Measurements from ENCODE around the gene PPIA.
"Not testable (repeated sequence)": the region's sequence is repeated elsewhere in the genome, so short reads cannot be mapped to it uniquely, and the experiment has no call there.

Gene PPIA

GRCh38 chr7:44769776-44770294 is 26.6 kb upstream of the PPIA start:
- Histone ChIP-seq H3K4me1 (peaks cover 28% of the 10 kb centered on the region), H3K27me3 (ENCODE audit: control insufficient read depth, insufficient read depth, low read length) (no peaks in the 10 kb centered on the region), H2AFZ (no peak overlapping the region), H3K79me2 (no peaks in the 10 kb centered on the region), H3K9me3 (ENCODE audit: control insufficient read depth, low read length) (no peaks in the 10 kb centered on the region), H3K36me3 (ENCODE audit: control insufficient read depth, insufficient read depth, low read length) (no peaks in the 10 kb centered on the region), H3K4me2 (ENCODE audit: low read length) (no peak overlapping the region), H3K27ac (peak overlapping the region; percentile 7), H3K9ac (no peak overlapping the region), H3K4me3 (ENCODE audit: low read depth, low read length) (no peak overlapping the region)
- no peak for TF ChIP-seq CTCF (IDR thresholded peaks at IDR 0.05)

GRCh38 chr7:44771358-44771757 is 25.1 kb upstream of the PPIA start:
- no peak overlapping the region for H2AFZ ChIP-seq
- no peak overlapping the region for H3K4me3 ChIP-seq (ENCODE audit: low read depth, low read length)
- H3K27ac ChIP-seq = no peak overlapping the region
- peaks cover 28% of the 10 kb centered on the region for H3K4me1 ChIP-seq
- H3K27me3 ChIP-seq (ENCODE audit: control insufficient read depth, insufficient read depth, low read length) = no peaks in the 10 kb centered on the region
- H3K36me3 ChIP-seq (ENCODE audit: control insufficient read depth, insufficient read depth, low read length) = no peaks in the 10 kb centered on the region
- TF ChIP-seq CTCF (IDR thresholded peaks at IDR 0.05) = no peak
- H3K9me3 ChIP-seq (ENCODE audit: control insufficient read depth, low read length) = no peaks in the 10 kb centered on the region
- H3K79me2 ChIP-seq = no peaks in the 10 kb centered on the region
- no peak overlapping the region for H3K4me2 ChIP-seq (ENCODE audit: low read length)
- H3K9ac ChIP-seq = no peak overlapping the region

- H3K9ac ChIP-seq = no peak overlapping the region
- no peak for TF ChIP-seq CTCF (IDR thresholded peaks at IDR 0.05)
- no peak overlapping the region for H3K4me2 ChIP-seq (ENCODE audit: low read length)
- no peaks in the 10 kb centered on the region for H3K27me3 ChIP-seq (ENCODE audit: control insufficient read depth, insufficient read depth, low read length)
- no peaks in the 10 kb centered on the region for H3K79me2 ChIP-seq
- H3K4me3 ChIP-seq (ENCODE audit: low read depth, low read length) = no peak overlapping the region
- H3K36me3 ChIP-seq (ENCODE audit: control insufficient read depth, insufficient read depth, low read length) = no peaks in the 10 kb centered on the region
- peaks cover 26% of the 10 kb centered on the region for H3K4me1 ChIP-seq
- no peak overlapping the region for H3K27ac ChIP-seq
- H3K9me3 ChIP-seq (ENCODE audit: control insufficient read depth, low read length) = no peaks in the 10 kb centered on the region
- no peak overlapping the region for H2AFZ ChIP-seq
These were observed 24.0 kb upstream of the PPIA start for GRCh38 chr7:44772440-44772839.

- Histone ChIP-seq H3K4me2 (ENCODE audit: low read length) (no peak overlapping the region), H3K4me3 (ENCODE audit: low read depth, low read length) (no peak overlapping the region), H3K9ac (no peak overlapping the region), H3K79me2 (no peaks in the 10 kb centered on the region), H3K9me3 (ENCODE audit: control insufficient read depth, low read length) (no peaks in the 10 kb centered on the region), H3K27ac (no peak overlapping the region), H2AFZ (no peak overlapping the region), H3K36me3 (ENCODE audit: control insufficient read depth, insufficient read depth, low read length) (no peaks in the 10 kb centered on the region), H3K4me1 (peaks cover 22% of the 10 kb centered on the region), H3K27me3 (ENCODE audit: control insufficient read depth, insufficient read depth, low read length) (no peaks in the 10 kb centered on the region)
- no peak for TF ChIP-seq CTCF (IDR thresholded peaks at IDR 0.05)
These were observed 23.6 kb upstream of the PPIA start for GRCh38 chr7:44772867-44773266.

- H3K79me2 ChIP-seq; H3K27me3 ChIP-seq (ENCODE audit: control insufficient read depth, insufficient read depth, low read length); H3K4me1 ChIP-seq: not testable (repeated sequence)
These were observed 22.0 kb upstream of the PPIA start for GRCh38 chr7:44774486-44774885.

More at GRCh38 chr7:44774486-44774885, 22.0 kb upstream of the PPIA start:
- not testable (repeated sequence) for H3K4me3 ChIP-seq (ENCODE audit: low read depth, low read length); H2AFZ ChIP-seq; H3K36me3 ChIP-seq (ENCODE audit: control insufficient read depth, insufficient read depth, low read length); H3K4me2 ChIP-seq (ENCODE audit: low read length); H3K9ac ChIP-seq; H3K27ac ChIP-seq; H3K9me3 ChIP-seq (ENCODE audit: control insufficient read depth, low read length)

Measured in parathyroid adenoma (tissue), 2 donors.